K562 (cell line): ENCODE data around the gene CCDC187. TPM values are rescaled to one million over a fixed set of nuclear protein-coding genes. Genes with fewer than 3 reads are reported as not detected.

ENCODE experiments used
- ATAC-seq: fragments of 200-7000 bp; cut with Tn5 transposase; 3 replicates; pipeline ENCODE4 v1.9.1; 2020; ENCODE audit warnings: moderate library complexity
- BruUV-seq: library from RNA; stranded (reverse); fragments of 400-500 nt; replicated peaks from 2 replicates; lab custom pipeline; 2021; lab: Mats Ljungman, UMichigan
- CTCF ChIA-PET: fragments of 300-600 bp; formaldehyde crosslinking; extraction: SDS; loops from one replicate; lab custom pipeline; 2021; ENCODE audit warnings: low intra/inter-chr PET ratio; lab: Yijun Ruan, JAX
- POLR2A ChIA-PET: fragments of 300-600, 350-650 bp; sonication (Branson Sonifier 250); formaldehyde crosslinking; extraction: SDS; loops from one replicate; lab custom pipeline; 2021; ENCODE audit warnings: antibody characterized with exemption, inconsistent platforms; lab: Yijun Ruan, JAX
- DNase-seq, 4 experiments: peaks; one replicate each; pipeline versions ENCODE4 v3.0.0 to v3.0.0-alpha.2; 2011 to 2018; ENCODE audit warnings: low spot score in 3 of 4, mixed read lengths in 3 of 4; ENCODE audit errors: extremely low read depth in 1 of 4
- FAIRE-seq: peaks from 2 replicates; lab custom pipeline; 2011; peaks lifted over from hg19 to GRCh38; lab: Jason Lieb, UNC
- H2AFZ ChIP-seq: 2 replicates; pipeline ENCODE4 v1.6.0; 2011; ENCODE audit warnings: low read depth, low read length, control low read depth, inconsistent platforms
- H3K27ac ChIP-seq: fragments of 200-600 bp; 3 replicates; pipeline ENCODE4 v1.8.0; 2011; ENCODE audit warnings: low read depth, mild to moderate bottlenecking, control low read depth, inconsistent platforms, low read length, moderate library complexity, mixed read lengths; ENCODE audit errors: extremely low read depth
- H3K27me3 ChIP-seq, 2 experiments: fragments of 300-600 bp in 1 of 2; 2 replicates in 1 of 2; 3 replicates in 1 of 2; pipeline versions ENCODE4 v1.6.0 to v1.8.0; 2011; ENCODE audit warnings: inconsistent platforms in 2 of 2, low read length in 2 of 2, mild to moderate bottlenecking in 1 of 2, mixed read lengths in 1 of 2, moderate library complexity in 1 of 2; ENCODE audit not compliant: control insufficient read depth in 2 of 2, insufficient read depth in 2 of 2
- H3K36me3 ChIP-seq: fragments of 300-600 bp; 3 replicates; pipeline ENCODE4 v1.8.0; 2011; ENCODE audit warnings: mild to moderate bottlenecking, low read length, inconsistent platforms; ENCODE audit not compliant: control insufficient read depth, insufficient read depth
- H3K4me1 ChIP-seq, 2 experiments: fragments of 200-600 bp in 1 of 2; replicated peaks in 1 of 2; 2 replicates in 1 of 2; 3 replicates in 1 of 2; pipeline versions ENCODE4 v1.5.1 to v1.8.0; 2011; ENCODE audit warnings: inconsistent platforms in 2 of 2, low read length in 2 of 2, mild to moderate bottlenecking in 1 of 2, mixed read lengths in 1 of 2, moderate library complexity in 1 of 2; ENCODE audit not compliant: control insufficient read depth in 2 of 2, insufficient read depth in 2 of 2
- H3K4me2 ChIP-seq: 2 replicates; pipeline ENCODE4 v1.6.1; 2011; ENCODE audit warnings: low read length, control low read depth, inconsistent platforms, mixed read lengths; ENCODE audit not compliant: insufficient read depth
- H3K4me3 ChIP-seq: fragments of 200-600 bp; sonication (generic), shearing (Covaris generic); 2 replicates; pipeline ENCODE4 v1.5.1; 2016; ENCODE audit warnings: control low read depth, inconsistent platforms
- H3K79me2 ChIP-seq: fragments of 200-600 bp; 3 replicates; pipeline ENCODE4 v1.8.0; 2011; ENCODE audit warnings: low read length, inconsistent platforms; ENCODE audit not compliant: control insufficient read depth, insufficient read depth
- H3K9ac ChIP-seq, 2 experiments: 2 replicates each; pipeline versions ENCODE4 v1.6.0 to v1.6.1; 2011; ENCODE audit warnings: low read depth in 2 of 2, low read length in 2 of 2, control low read depth in 1 of 2, inconsistent platforms in 1 of 2, mild to moderate bottlenecking in 1 of 2, mixed read lengths in 1 of 2; ENCODE audit not compliant: insufficient read depth in 1 of 2
- H3K9me1 ChIP-seq: one replicate; pipeline ENCODE4 v1.6.0; 2011; ENCODE audit warnings: inconsistent platforms, mild to moderate bottlenecking, low read length, moderate library complexity; ENCODE audit not compliant: control insufficient read depth, insufficient read depth
- H3K9me3 ChIP-seq: replicated peaks from 2 replicates; pipeline ENCODE4 v1.5.1; 2011; ENCODE audit warnings: low read depth, low read length, inconsistent platforms; ENCODE audit not compliant: control insufficient read depth, insufficient read depth
- H4K20me1 ChIP-seq: replicated peaks from 2 replicates; pipeline ENCODE4 v1.6.1; 2011; ENCODE audit warnings: low read length, inconsistent platforms, mixed read lengths; ENCODE audit not compliant: control insufficient read depth, insufficient read depth
- CXXC5 ChIP-seq: fragments of 250-450 bp; sonication (Bioruptor Pico); IDR thresholded peaks from 2 replicates; pipeline ENCODE4 v1.8.0; 2022; ENCODE audit warnings: inconsistent platforms, mild to moderate bottlenecking, moderate library complexity
- EHMT2 ChIP-seq: fragments of 450-650 bp; IDR thresholded peaks from 2 replicates; pipeline ENCODE4 v1.6.1; 2018; ENCODE audit warnings: antibody characterized with exemption
- FIP1L1 ChIP-seq: fragments of 200-400 bp; formaldehyde crosslinking; IDR thresholded peaks from 2 replicates; pipeline ENCODE4 v1.6.1; 2018; ENCODE audit warnings: mild to moderate bottlenecking, low read depth, low read length; ENCODE audit not compliant: poor library complexity, severe bottlenecking
- FOXP1 ChIP-seq: sonication (generic); formaldehyde crosslinking; IDR thresholded peaks from 2 replicates; pipeline ENCODE4 v1.8.0; 2022; ENCODE audit warnings: mild to moderate bottlenecking, missing genetic modification reagents
- GTF2B ChIP-seq: IDR thresholded peaks from 2 replicates; pipeline ENCODE4 v1.6.1; 2011; ENCODE audit not compliant: insufficient read length; ENCODE audit errors: extremely low read depth
- PTBP1 ChIP-seq: fragments of 200-400 bp; formaldehyde crosslinking; IDR thresholded peaks from 2 replicates; pipeline ENCODE4 v1.6.1; 2017; ENCODE audit warnings: low read depth, low read length
- RB1 ChIP-seq: fragments of 450-650 bp; IDR thresholded peaks from 2 replicates; pipeline ENCODE4 v1.6.1; 2017; ENCODE audit warnings: low read depth, mild to moderate bottlenecking
- RBM34 ChIP-seq: fragments of 200-400 bp; formaldehyde crosslinking; IDR thresholded peaks from 2 replicates; pipeline ENCODE4 v1.6.1; 2018; ENCODE audit warnings: low read length, borderline replicate concordance; ENCODE audit not compliant: insufficient read depth
- YY1 ChIP-seq, 3 experiments: IDR thresholded peaks; 2 replicates each; pipeline ENCODE4 v1.6.1; 2011; ENCODE audit warnings: low read length in 2 of 3, mild to moderate bottlenecking in 2 of 3, moderate library complexity in 2 of 3, borderline replicate concordance in 1 of 3, control low read depth in 1 of 3, low read depth in 1 of 3; ENCODE audit not compliant: insufficient read depth in 3 of 3, insufficient replicate concordance in 2 of 3, control insufficient read depth in 1 of 3, insufficient read length in 1 of 3; ENCODE audit errors: extremely low read depth in 1 of 3
- ZBTB7A ChIP-seq: IDR thresholded peaks from 2 replicates; pipeline ENCODE4 v1.6.1; 2011; ENCODE audit warnings: low read depth, mild to moderate bottlenecking, low read length, moderate library complexity, borderline replicate concordance; ENCODE audit not compliant: control insufficient read depth
- ZNF121 ChIP-seq: sonication (generic); formaldehyde crosslinking; conservative IDR thresholded peaks from 2 replicates; pipeline ENCODE4 v1.8.0; 2022; ENCODE audit warnings: missing genetic modification reagents
- ZNF511 ChIP-seq: sonication (generic); formaldehyde crosslinking; IDR thresholded peaks from 2 replicates; pipeline ENCODE4 v1.8.0; 2022; ENCODE audit warnings: mild to moderate bottlenecking, missing genetic modification reagents
- WGBS: fragments of 100-300 bp; shearing (Covaris generic); methylation state at CpG from one replicate; pipeline ENCODE4 v1.1.6; 2016; ENCODE audit warnings: low coverage, mixed read lengths; ENCODE audit not compliant: insufficient coverage; ENCODE audit errors: missing lambda C conversion rate; 5-methylcytosine and 5-hydroxymethylcytosine counted together
- in situ Hi-C: fragments of 300-500 bp; cut with MboI; formaldehyde crosslinking; loops from 4 replicates; pipeline ENCODE4 v1.15.0; 2018; ENCODE audit warnings: inconsistent platforms, mixed read lengths
- intact Hi-C: fragments of 100-400 bp; cut with micrococcal nuclease; formaldehyde crosslinking; loops from 2 replicates; pipeline ENCODE4 v1.14.2; 2022
- polyA plus RNA-seq, 8 experiments: library from polyadenylated mRNA; depleted of rRNA in 4 of 8; stranded (reverse) in 5 of 8; unstranded in 3 of 8; fragments of >200 nt; fragmentation: Nextera tagmentation in 2 of 8; fragmentation: Illumina TruSeq in 1 of 8; extraction: Ambion mirVana in 2 of 8; extraction: Trizol in 1 of 8; gene quantifications; 2 replicates each; pipeline versions ENCODE4 v1.2.1 to v1.2.3, GENCODE V29; 2011 to 2014; ENCODE audit warnings: inconsistent platforms in 1 of 8, missing spikeins in 1 of 8
- total RNA-seq, 7 experiments: library from RNA; depleted of rRNA in 6 of 7; stranded (reverse); fragments of >200 nt in 6 of 7; fragmentation: Illumina TruSeq in 2 of 7; extraction: Trizol in 2 of 7; gene quantifications; 2 replicates each; pipeline versions ENCODE4 v1.2.1 to v1.2.3, GENCODE V29; 2011 to 2021; ENCODE audit warnings: low replicate concordance in 1 of 7
- TF ChIP-seq, protein P1 (sequence below): fragments of 250-450 bp; sonication (Bioruptor Pico); IDR thresholded peaks from 2 replicates; pipeline ENCODE4 v1.9.0; 2021; ENCODE audit warnings: mild to moderate bottlenecking, inconsistent platforms
- TF ChIP-seq, protein P2 (sequence below): sonication (generic); formaldehyde crosslinking; IDR thresholded peaks from 2 replicates; pipeline ENCODE4 v1.4.0; 2020; ENCODE audit warnings: mild to moderate bottlenecking, missing genetic modification reagents

CCDC187 gene
- total and polyA plus RNA-seq, 9 of the 15 experiments (the other 6 are each of a cell fraction or from before 2014, with no cell fraction given) = not detected

GRCh38 chr9:136201609-136202453 lies 102.1 kb downstream of the CCDC187 start:
- Histone ChIP-seq H3K4me3 (no peak overlapping the region), H2AFZ (no peak overlapping the region), H3K27me3 (peaks cover 26 to 49% of the 10 kb centered on the region in 2 experiments; a peak in 4 of 5 replicates), H3K36me3 (peaks cover 9% of the 10 kb centered on the region; the same call in 2 of the 3 replicates), H3K4me2 (no peak overlapping the region), H3K9me3 (no peaks in the 10 kb centered on the region), H3K79me2 (no peaks in the 10 kb centered on the region), H4K20me1 (peaks cover 18% of the 10 kb centered on the region), H3K9ac (no peak overlapping the region), H3K27ac (no peak overlapping the region), H3K9me1 (peaks cover 4% of the 10 kb centered on the region), H3K4me1 (peaks cover 10 to 75% of the 10 kb centered on the region in 2 experiments)
- DNase-seq = peak; percentile 41 to 84 (median 77)
- intact Hi-C loops (no loop called here), in situ Hi-C loops (no loop called here)
- POLR2A ChIA-PET = interaction anchor here (0.5 to 1.3 kb wide), 5 partner anchors 14 to 84 kb away, joined by 3 to 5 read pairs (median 3); no protein-coding TSS in a partner anchor
- peak; percentile 71 for ATAC-seq
- FAIRE-seq = no peak
- BruUV-seq = no TSS peak
- WGBS = 10% methylated on average over 32 of the region's 85 CpGs
- CTCF ChIA-PET = no interaction called here
- TF ChIP-seq PTBP1 (no peak), ZNF121 (CRISPR knock-in tag) (no peak), YY1 (IDR thresholded peaks at IDR 0.05; ENCODE audit: borderline replicate concordance in 1 of 3, control insufficient read depth in 1 of 3, extremely low read depth in 1 of 3, insufficient read depth in 3 of 3, insufficient read length in 1 of 3, insufficient replicate concordance in 2 of 3, low read depth in 1 of 3, low read length in 2 of 3) (peak in 1 of 3 experiments; percentile 12), ZNF511 (CRISPR knock-in tag) (0 out of 2 replicates have a peak, but pooled peaks have one; percentile 61), GTF2B (no peak), ZBTB7A (peak; percentile 93; the same call in 1 of the 2 replicates), RBM34 (no peak), FIP1L1 (peak; percentile 37), RB1 (0 out of 2 replicates have a peak, but pooled peaks have one; percentile 26), FOXP1 (CRISPR knock-in tag) (peak; percentile 33; the same call in 1 of the 2 replicates), EHMT2 (peak; percentile 35; the same call in 1 of the 2 replicates), CXXC5 (CRISPR knock-in tag) (peak; percentile 73)
- TF ChIP-seq, protein P1, sequence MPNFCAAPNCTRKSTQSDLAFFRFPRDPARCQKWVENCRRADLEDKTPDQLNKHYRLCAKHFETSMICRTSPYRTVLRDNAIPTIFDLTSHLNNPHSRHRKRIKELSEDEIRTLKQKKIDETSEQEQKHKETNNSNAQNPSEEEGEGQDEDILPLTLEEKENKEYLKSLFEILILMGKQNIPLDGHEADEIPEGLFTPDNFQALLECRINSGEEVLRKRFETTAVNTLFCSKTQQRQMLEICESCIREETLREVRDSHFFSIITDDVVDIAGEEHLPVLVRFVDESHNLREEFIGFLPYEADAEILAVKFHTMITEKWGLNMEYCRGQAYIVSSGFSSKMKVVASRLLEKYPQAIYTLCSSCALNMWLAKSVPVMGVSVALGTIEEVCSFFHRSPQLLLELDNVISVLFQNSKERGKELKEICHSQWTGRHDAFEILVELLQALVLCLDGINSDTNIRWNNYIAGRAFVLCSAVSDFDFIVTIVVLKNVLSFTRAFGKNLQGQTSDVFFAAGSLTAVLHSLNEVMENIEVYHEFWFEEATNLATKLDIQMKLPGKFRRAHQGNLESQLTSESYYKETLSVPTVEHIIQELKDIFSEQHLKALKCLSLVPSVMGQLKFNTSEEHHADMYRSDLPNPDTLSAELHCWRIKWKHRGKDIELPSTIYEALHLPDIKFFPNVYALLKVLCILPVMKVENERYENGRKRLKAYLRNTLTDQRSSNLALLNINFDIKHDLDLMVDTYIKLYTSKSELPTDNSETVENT (CRISPR knock-in tag) = no peak
- TF ChIP-seq, protein P2, sequence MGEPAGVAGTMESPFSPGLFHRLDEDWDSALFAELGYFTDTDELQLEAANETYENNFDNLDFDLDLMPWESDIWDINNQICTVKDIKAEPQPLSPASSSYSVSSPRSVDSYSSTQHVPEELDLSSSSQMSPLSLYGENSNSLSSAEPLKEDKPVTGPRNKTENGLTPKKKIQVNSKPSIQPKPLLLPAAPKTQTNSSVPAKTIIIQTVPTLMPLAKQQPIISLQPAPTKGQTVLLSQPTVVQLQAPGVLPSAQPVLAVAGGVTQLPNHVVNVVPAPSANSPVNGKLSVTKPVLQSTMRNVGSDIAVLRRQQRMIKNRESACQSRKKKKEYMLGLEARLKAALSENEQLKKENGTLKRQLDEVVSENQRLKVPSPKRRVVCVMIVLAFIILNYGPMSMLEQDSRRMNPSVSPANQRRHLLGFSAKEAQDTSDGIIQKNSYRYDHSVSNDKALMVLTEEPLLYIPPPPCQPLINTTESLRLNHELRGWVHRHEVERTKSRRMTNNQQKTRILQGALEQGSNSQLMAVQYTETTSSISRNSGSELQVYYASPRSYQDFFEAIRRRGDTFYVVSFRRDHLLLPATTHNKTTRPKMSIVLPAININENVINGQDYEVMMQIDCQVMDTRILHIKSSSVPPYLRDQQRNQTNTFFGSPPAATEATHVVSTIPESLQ (CRISPR knock-in tag) = no peak
